GM12874 (cell line): Measurements from ENCODE around the gene EVX1.

ENCODE experiments used
- CTCF ChIP-seq: IDR thresholded peaks from 2 replicates; pipeline ENCODE4 v1.5.1; 2011; ENCODE audit warnings: low read depth, mild to moderate bottlenecking, control low read depth, low read length, moderate library complexity; ENCODE audit not compliant: insufficient read depth

Gene EVX1

GRCh38 chr7:27209933-27210440 lies 32.6 kb upstream of the EVX1 start:
- TF ChIP-seq CTCF = no peak

GRCh38 chr7:27210441-27211083 lies 32.0 kb upstream of the EVX1 start:
- peak; percentile 79 for TF ChIP-seq CTCF

GRCh38 chr7:27211084-27211446 lies 31.5 kb upstream of the EVX1 start:
- no peak for TF ChIP-seq CTCF

GRCh38 chr7:27211764-27212204 lies 30.8 kb upstream of the EVX1 start:
- no peak for TF ChIP-seq CTCF

GRCh38 chr7:27212497-27213432 lies 29.8 kb upstream of the EVX1 start:
- no peak for TF ChIP-seq CTCF

GRCh38 chr7:27213433-27214238 lies 29.0 kb upstream of the EVX1 start:
- no peak for TF ChIP-seq CTCF

- TF ChIP-seq CTCF = no peak
Observed at GRCh38 chr7:27214239-27214950, 28.2 kb upstream of the EVX1 start.
